ENCODE results near the gene DCTN2.

DCTN2 gene

GRCh38 chr12:57541001-57541400 lies 6.0 kb downstream of the DCTN2 start:
- Histone ChIP-seq H3K4me2 (no peak overlapping the region), H3K4me3 (no peak overlapping the region), H3K9ac (no peak overlapping the region), H3K27me3 (no peaks in the 10 kb centered on the region), H3K4me1 (peaks cover 34% of the 10 kb centered on the region), H4K20me1 (peaks cover 9% of the 10 kb centered on the region), H3K27ac (no peak overlapping the region), H3K9me3 (no peaks in the 10 kb centered on the region), H3K36me3 (peaks cover 63% of the 10 kb centered on the region)
- TF ChIP-seq Cebpa-rat (IDR thresholded peaks at IDR 0.05) = no peak

DNA sequence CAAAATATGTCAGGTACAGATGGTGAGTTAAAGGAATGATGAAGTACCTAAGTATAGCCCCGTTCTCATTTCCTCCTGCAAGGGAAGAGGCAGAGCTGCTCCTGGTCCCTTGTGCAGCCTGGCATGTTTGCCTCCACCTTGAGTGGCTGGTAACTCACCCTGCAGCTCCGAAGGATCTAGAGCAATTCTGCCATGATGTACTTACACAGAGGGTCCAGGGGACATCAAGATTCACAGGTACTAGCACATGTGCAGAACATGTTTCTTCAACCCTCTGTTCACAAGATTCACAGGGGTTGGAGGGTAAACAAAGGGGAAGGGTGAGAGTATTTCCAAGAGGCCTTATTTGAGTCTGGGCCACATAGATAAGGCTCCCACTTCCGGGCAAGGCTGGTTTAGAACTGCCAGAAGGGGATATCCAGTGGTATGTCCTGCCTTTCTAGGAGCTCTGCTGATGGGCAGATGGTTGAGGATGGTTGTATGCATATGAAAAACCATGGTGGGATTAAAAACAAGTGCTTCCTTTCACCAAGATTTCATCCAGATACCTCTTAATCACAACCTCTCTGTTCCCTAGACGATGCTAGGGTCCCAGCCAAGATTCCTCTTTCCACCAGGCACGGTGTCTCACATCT lies 7.7 kb downstream of the DCTN2 start:
- Histone ChIP-seq H3K27ac (no peak overlapping the region), H3K9ac (no peak overlapping the region), H3K36me3 (peaks cover 80% of the 10 kb centered on the region), H3K27me3 (no peaks in the 10 kb centered on the region), H4K20me1 (peaks cover 9% of the 10 kb centered on the region), H3K4me3 (no peak overlapping the region), H3K4me2 (no peak overlapping the region), H3K4me1 (peaks cover 17% of the 10 kb centered on the region), H3K9me3 (no peaks in the 10 kb centered on the region)
- no peak for TF ChIP-seq Cebpa-rat (IDR thresholded peaks at IDR 0.05)

DNA sequence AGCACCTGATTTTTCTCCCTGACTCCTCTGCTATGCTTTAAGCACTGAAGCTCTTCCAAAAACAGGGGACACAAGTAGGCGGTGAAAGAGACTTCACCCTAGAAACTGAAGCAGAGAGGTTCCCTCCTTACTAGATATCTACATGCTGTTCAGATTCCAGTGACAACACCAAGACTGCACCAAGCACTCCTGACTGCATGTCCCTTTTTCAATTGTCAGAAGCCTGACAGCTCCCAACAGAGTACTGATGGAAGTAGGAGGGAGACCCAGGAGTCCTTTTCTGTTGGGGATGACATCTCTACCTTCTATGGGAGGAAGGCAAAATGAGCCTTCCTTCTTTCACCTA lies 10.4 kb downstream of the DCTN2 start:
- Histone ChIP-seq H3K27ac (no peak overlapping the region), H3K9me3 (no peaks in the 10 kb centered on the region), H3K4me1 (0 out of 2 replicates have a peak, but pooled peaks cover 4% of the 10 kb centered on the region), H3K4me2 (no peak overlapping the region), H4K20me1 (no peaks in the 10 kb centered on the region), H3K27me3 (no peaks in the 10 kb centered on the region), H3K4me3 (no peak overlapping the region), H3K36me3 (peaks cover 95% of the 10 kb centered on the region), H3K9ac (no peak overlapping the region)
- no peak for TF ChIP-seq Cebpa-rat (IDR thresholded peaks at IDR 0.05)

DNA sequence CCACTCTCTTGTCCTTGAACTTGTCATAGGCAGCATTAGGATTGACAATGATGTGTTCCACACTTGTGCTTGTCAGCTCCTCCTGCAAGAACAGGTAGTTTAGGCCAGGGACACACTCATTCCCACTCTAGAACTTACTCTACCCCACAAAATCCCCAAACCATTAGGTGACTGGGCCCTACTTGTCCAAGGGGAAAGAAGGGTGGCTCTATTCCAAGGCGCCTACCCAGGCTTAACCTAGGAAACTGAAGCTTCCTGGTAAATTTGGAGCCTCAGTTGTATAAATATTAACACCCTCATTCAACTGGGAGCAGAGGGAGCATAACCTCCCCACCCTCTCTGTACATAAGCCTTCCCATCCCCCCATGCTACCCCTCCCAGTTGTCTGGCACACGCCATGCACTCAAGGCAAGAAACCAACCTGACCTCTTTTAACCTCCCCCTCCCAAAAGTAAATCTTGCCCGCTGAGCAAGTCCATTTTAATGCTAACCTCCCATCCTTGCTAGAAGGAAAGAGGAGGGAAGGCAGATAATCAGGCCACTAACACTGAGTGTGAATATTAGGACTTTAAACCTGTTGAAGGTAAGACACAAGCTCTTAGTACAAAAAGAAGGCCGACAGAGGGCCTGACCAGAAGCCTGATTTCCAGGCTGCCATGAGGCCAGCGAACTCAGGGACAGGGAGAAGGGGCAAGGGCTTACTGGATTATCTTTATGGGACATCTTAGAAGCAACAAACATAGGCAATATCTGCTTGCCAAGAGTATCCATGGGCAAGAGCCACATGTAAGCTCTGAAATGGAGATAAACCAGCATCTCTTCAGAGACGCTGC lies 11.0 kb downstream of the DCTN2 start:
- H3K4me1 ChIP-seq = 0 out of 2 replicates have a peak, but pooled peaks cover 4% of the 10 kb centered on the region
- H3K27ac ChIP-seq = no peak overlapping the region
- no peaks in the 10 kb centered on the region for H3K27me3 ChIP-seq
- no peak overlapping the region for H3K4me2 ChIP-seq
- no peaks in the 10 kb centered on the region for H3K9me3 ChIP-seq
- no peak overlapping the region for H3K4me3 ChIP-seq
- no peaks in the 10 kb centered on the region for H4K20me1 ChIP-seq
- H3K9ac ChIP-seq = no peak overlapping the region
- TF ChIP-seq Cebpa-rat (IDR thresholded peaks at IDR 0.05) = no peak
- H3K36me3 ChIP-seq = peaks cover 95% of the 10 kb centered on the region

GRCh38 chr12:57534991-57535543 lies 11.9 kb downstream of the DCTN2 start:
- Histone ChIP-seq H3K4me3 (no peak overlapping the region), H3K27me3 (no peaks in the 10 kb centered on the region), H3K27ac (no peak overlapping the region), H3K4me2 (no peak overlapping the region), H3K9me3 (no peaks in the 10 kb centered on the region), H3K36me3 (peaks cover 97% of the 10 kb centered on the region), H4K20me1 (peaks cover 6% of the 10 kb centered on the region; the same call in 1 of the 2 replicates), H3K9ac (no peak overlapping the region), H3K4me1 (0 out of 2 replicates have a peak, but pooled peaks cover 4% of the 10 kb centered on the region)
- TF ChIP-seq Cebpa-rat (IDR thresholded peaks at IDR 0.05) = no peak

- Histone ChIP-seq H3K9me3 (no peaks in the 10 kb centered on the region), H3K36me3 (peaks cover 97% of the 10 kb centered on the region), H3K4me2 (no peak overlapping the region), H3K4me3 (no peak overlapping the region), H3K4me1 (0 out of 2 replicates have a peak, but pooled peaks cover 4% of the 10 kb centered on the region), H4K20me1 (peaks cover 7% of the 10 kb centered on the region; the same call in 1 of the 2 replicates), H3K9ac (no peak overlapping the region), H3K27ac (no peak overlapping the region), H3K27me3 (no peaks in the 10 kb centered on the region)
- TF ChIP-seq Cebpa-rat (IDR thresholded peaks at IDR 0.05) = no peak
Observed at GRCh38 chr12:57534250-57534649, 12.7 kb downstream of the DCTN2 start.

DNA sequence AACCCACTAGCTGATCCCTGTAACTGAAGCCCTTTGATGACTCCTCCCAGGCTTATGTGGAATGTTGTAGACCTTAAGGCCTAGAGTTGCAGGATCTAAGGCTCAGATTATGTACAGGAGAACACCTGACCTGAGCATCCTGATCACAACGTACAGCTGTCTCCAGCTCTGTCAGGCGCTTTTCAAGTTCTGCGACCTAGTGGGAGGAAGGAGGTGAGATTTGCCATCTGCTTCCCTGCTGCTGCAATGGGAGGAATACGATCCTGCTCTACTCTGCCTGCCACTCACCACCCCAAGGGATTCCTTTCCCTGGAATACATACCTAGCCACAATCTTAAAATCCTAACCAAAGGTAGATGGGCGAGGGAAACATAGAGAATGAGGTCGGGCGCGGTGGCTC lies 13.9 kb downstream of the DCTN2 start:
- Histone ChIP-seq H3K36me3 (peaks cover 96% of the 10 kb centered on the region), H3K27me3 (no peaks in the 10 kb centered on the region)

DNA sequence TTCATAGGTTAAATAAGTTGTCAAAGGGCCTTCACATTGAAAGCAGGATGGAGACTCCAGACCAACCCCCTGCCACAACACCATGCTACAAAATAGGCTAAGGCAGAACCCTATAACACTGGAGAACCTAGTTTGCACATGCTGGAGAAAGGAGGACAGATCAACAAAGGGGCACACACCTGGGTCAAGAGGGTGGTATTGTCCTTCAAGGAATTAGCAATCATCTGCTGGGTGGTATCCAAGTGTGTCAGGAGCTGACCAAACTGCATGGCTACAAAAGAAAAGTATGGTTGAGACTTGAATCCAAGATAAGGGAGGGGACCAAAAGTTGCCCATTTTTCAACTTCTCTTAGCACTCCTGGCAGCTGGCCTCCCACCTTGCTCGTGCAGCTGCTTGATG lies 15.2 kb downstream of the DCTN2 start:
- Histone ChIP-seq H3K36me3 (peaks cover 99% of the 10 kb centered on the region), H3K4me3 (no peak overlapping the region), H3K9ac (no peak overlapping the region), H3K9me3 (no peaks in the 10 kb centered on the region), H3K27ac (no peak overlapping the region), H3K27me3 (no peaks in the 10 kb centered on the region), H4K20me1 (peaks cover 15% of the 10 kb centered on the region; the same call in 1 of the 2 replicates), H3K4me2 (no peak overlapping the region), H3K4me1 (no peaks in the 10 kb centered on the region)
- no peak for TF ChIP-seq Cebpa-rat (IDR thresholded peaks at IDR 0.05)

More for the DNA sequence above, 13.9 kb downstream of the DCTN2 start:
- Histone ChIP-seq H3K9me3 (no peaks in the 10 kb centered on the region), H4K20me1 (peaks cover 7% of the 10 kb centered on the region; the same call in 1 of the 2 replicates), H3K4me3 (no peak overlapping the region), H3K4me1 (0 out of 2 replicates have a peak, but pooled peaks cover 4% of the 10 kb centered on the region), H3K4me2 (no peak overlapping the region), H3K9ac (no peak overlapping the region), H3K27ac (no peak overlapping the region)
- TF ChIP-seq Cebpa-rat (IDR thresholded peaks at IDR 0.05) = no peak

GRCh38 chr12:57530396-57531142 lies 16.4 kb downstream of the DCTN2 start:
- Histone ChIP-seq H3K9ac (no peak overlapping the region; the same call in 1 of the 2 replicates), H4K20me1 (peaks cover 26% of the 10 kb centered on the region; the same call in 1 of the 2 replicates), H3K4me3 (no peak overlapping the region), H3K27ac (no peak overlapping the region), H3K4me1 (peaks cover 12% of the 10 kb centered on the region), H3K9me3 (no peaks in the 10 kb centered on the region), H3K36me3 (peaks cover 99% of the 10 kb centered on the region), H3K27me3 (no peaks in the 10 kb centered on the region), H3K4me2 (no peak overlapping the region)
- TF ChIP-seq Cebpa-rat (IDR thresholded peaks at IDR 0.05) = no peak
